Small intestine (tissue), 7 donors: Measurements from ENCODE around the gene CPED1. TPM values are rescaled to one million over a fixed set of nuclear protein-coding genes. Genes with fewer than 3 reads are reported as not detected.

Source experiments
- DNase-seq, 2 donors: peaks; one replicate each; pipeline versions ENCODE4 v3.0.0 to v3.0.0-alpha.2; 2013
- FAIRE-seq: peaks from 2 replicates; lab custom pipeline; 2012; peaks lifted over from hg19 to GRCh38; lab: Jason Lieb, UNC
- H3K27ac ChIP-seq, 3 donors: one replicate each; pipeline ENCODE4 v1.5.1; 2013; ENCODE audit warnings: low read length in 2 of 3, mild to moderate bottlenecking in 2 of 3, control low read depth in 1 of 3, inconsistent platforms in 1 of 3, low read depth in 1 of 3, moderate library complexity in 1 of 3
- H3K27me3 ChIP-seq, 3 donors: one replicate each; pipeline ENCODE4 v1.6.1; 2013; ENCODE audit warnings: low read length in 3 of 3, inconsistent platforms in 1 of 3; ENCODE audit not compliant: control insufficient read depth in 3 of 3, insufficient read depth in 3 of 3
- H3K36me3 ChIP-seq, 3 donors: one replicate each; pipeline ENCODE4 v1.6.1; 2013; ENCODE audit warnings: low read length in 3 of 3, inconsistent platforms in 1 of 3, low read depth in 1 of 3, mild to moderate bottlenecking in 1 of 3, moderate library complexity in 1 of 3; ENCODE audit not compliant: control insufficient read depth in 3 of 3, insufficient read depth in 2 of 3
- H3K4me1 ChIP-seq, 3 donors: one replicate each; pipeline ENCODE4 v1.6.1; 2013; ENCODE audit warnings: low read length in 2 of 3, inconsistent platforms in 1 of 3, low read depth in 1 of 3, mild to moderate bottlenecking in 1 of 3, moderate library complexity in 1 of 3; ENCODE audit not compliant: control insufficient read depth in 3 of 3, insufficient read depth in 2 of 3
- H3K4me3 ChIP-seq, 3 donors: one replicate each; pipeline ENCODE4 v1.5.1; 2013; ENCODE audit warnings: low read length in 3 of 3, control low read depth in 1 of 3, inconsistent platforms in 1 of 3, low read depth in 1 of 3, mild to moderate bottlenecking in 1 of 3, moderate library complexity in 1 of 3
- H3K9me3 ChIP-seq, 2 donors: one replicate each; pipeline ENCODE4 v1.6.1; 2013; ENCODE audit warnings: low read depth in 1 of 2, low read length in 1 of 2; ENCODE audit not compliant: control insufficient read depth in 2 of 2, insufficient read depth in 1 of 2
- WGBS, 3 donors: extraction: QIAGEN DNeasy Blood & Tissue Kit; methylation state at CpG; one replicate each; pipeline ENCODE4 v1.1.7; 2013; 5-methylcytosine and 5-hydroxymethylcytosine counted together
- polyA plus RNA-seq, 4 donors: library from polyadenylated mRNA; stranded (reverse) in 3 of 4; unstranded in 1 of 4; fragments of 200-250 nt in 3 of 4; fragments of 120-200 nt in 1 of 4; gene quantifications; one replicate each; pipeline versions ENCODE4 v1.2.1 to v1.2.3, GENCODE V29; 2013
- donor health status: healthy with polysubstance abuse.
- donor health status: control.
- donor health status: control.
- donor health status: Bipolar disorder and iron deficiency.
- donor health status: healthy.

Gene CPED1
- polyA plus RNA-seq, 4 donors, result 0.22 to 8.7 (median 1.9) TPM

GRCh38 chr7:121082400-121083101, 94.0 kb downstream of the CPED1 start:
- H3K4me1 ChIP-seq, result no peaks in the 10 kb centered on the region
- DNase-seq (no peak), FAIRE-seq (no peak)
- H3K9me3 ChIP-seq, result no peaks in the 10 kb centered on the region
- no peak overlapping the region for H3K4me3 ChIP-seq
- H3K36me3 ChIP-seq, result no peaks in the 10 kb centered on the region
- no peak overlapping the region for H3K27ac ChIP-seq
- H3K27me3 ChIP-seq, result peaks cover 0 to 4% (median 0%) of the 10 kb centered on the region in 3 donors

DNA sequence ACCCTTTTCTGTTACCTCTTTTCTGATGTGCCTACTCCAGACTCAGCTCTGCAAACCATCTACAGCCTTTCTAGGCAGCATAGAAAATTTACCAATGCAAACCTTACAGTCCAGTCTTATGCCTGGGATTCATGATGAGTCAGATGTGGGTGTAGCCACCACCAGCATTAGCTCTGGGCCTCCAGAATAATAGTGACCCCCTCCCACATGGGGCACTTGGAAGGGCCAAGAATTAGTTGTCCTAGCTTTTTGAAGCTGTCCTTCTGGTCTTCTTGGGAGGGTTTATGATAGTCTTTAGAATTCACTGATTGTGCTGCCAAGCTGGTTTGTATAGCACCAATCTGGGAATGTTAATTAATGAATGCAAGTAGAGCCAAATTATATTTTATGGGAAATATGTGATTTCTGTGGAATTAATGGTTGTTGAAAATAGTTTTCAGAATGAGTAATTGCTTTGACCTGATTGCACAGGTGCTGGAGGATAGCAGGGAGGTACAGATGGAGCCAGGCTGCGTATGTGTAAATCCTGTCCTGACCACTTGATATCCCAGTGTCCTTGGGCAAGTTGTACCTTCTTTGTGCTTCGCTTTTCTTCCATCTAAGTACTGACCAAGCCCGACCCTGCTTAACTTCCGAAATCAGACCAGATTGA, 94.8 kb downstream of the CPED1 start:
- DNase-seq, result no peak
- no peaks in the 10 kb centered on the region for H3K36me3 ChIP-seq
- 76 to 88% (median 84%) methylated on average over 4 of the region's 4 CpGs for WGBS, 3 donors
- FAIRE-seq, result no peak
- peaks cover 0 to 4% (median 0%) of the 10 kb centered on the region in 3 donors for H3K27me3 ChIP-seq
- no peaks in the 10 kb centered on the region for H3K4me1 ChIP-seq
- no peak overlapping the region for H3K27ac ChIP-seq
- no peak overlapping the region for H3K4me3 ChIP-seq
- no peaks in the 10 kb centered on the region for H3K9me3 ChIP-seq

DNA sequence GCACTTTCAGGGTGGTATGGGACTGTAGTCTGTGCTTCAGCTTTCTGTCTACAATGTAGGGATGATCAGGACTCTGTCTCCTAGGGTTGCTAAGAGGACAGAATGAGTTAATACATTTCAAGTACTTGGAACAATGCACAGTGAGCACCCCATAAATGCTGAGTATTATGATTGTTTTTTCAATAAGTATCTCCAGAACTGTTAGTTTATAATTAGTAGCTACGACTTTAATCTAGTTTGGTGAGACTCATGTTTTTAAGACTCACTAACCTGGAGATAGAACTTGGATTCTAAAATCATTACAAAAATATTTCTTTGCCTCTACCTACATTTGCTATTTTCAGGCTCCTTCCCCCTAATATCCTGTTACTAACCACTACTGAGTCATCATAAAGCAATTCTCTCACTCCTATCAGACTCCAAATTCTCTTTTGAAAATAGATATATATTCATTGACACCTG, 95.3 kb downstream of the CPED1 start:
- Histone ChIP-seq H3K36me3 (no peaks in the 10 kb centered on the region), H3K27ac (no peak overlapping the region), H3K4me3 (no peak overlapping the region), H3K27me3 (peaks cover 0 to under 1% (median 0%) of the 10 kb centered on the region in 3 donors), H3K9me3 (no peaks in the 10 kb centered on the region), H3K4me1 (no peaks in the 10 kb centered on the region)
- DNase-seq, result no peak
- WGBS, 3 donors, result 65 to 72% (median 70%) methylated on average over 1 of the region's 1 CpG
- FAIRE-seq, result no peak

- WGBS, 3 donors, result 18 to 57% (median 38%) methylated on average over 2 of the region's 2 CpGs
- Histone ChIP-seq H3K9me3 (no peaks in the 10 kb centered on the region), H3K4me3 (no peak overlapping the region), H3K27me3 (no peaks in the 10 kb centered on the region), H3K36me3 (no peaks in the 10 kb centered on the region), H3K27ac (no peak overlapping the region), H3K4me1 (no peaks in the 10 kb centered on the region)
- DNase-seq (no peak), FAIRE-seq (no peak)
Observed at GRCh38 chr7:121084256-121084655, 95.7 kb downstream of the CPED1 start.

DNA sequence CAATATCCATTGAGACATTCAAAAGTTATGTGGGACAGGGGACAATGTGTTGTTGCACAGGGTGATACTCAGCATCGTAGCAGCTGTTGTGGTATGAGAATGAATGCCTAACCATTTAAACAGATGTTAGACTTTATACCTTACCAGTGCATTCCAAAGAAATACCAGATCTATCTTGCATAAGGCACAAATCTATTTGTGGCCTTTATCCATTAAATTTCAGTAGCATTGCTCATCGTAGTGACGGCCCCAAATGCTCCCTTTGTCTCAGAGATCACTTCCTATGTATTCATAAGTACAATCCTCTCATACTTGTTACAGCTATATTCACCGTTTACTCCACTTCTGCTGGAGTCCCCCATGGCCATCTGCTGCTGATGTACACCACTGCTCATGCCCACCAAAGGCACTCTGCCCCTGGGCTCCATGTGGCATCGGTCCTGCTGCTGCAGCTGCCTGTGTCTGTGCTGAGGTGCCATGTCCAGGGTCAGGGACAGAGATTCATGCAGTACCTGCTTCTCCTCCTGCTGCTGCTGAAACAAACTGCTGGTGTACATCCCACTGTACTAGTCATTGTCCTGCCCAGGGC, 96.3 kb downstream of the CPED1 start:
- Histone ChIP-seq H3K9me3 (no peaks in the 10 kb centered on the region), H3K4me3 (no peak overlapping the region), H3K27ac (peak overlapping the region in 1 of 3 donors; percentile 7), H3K27me3 (no peaks in the 10 kb centered on the region), H3K36me3 (no peaks in the 10 kb centered on the region), H3K4me1 (no peaks in the 10 kb centered on the region)
- FAIRE-seq (no peak), DNase-seq (no peak)
- 65 to 78% (median 76%) methylated on average over 5 of the region's 5 CpGs for WGBS, 3 donors

- no peak for DNase-seq
- no peaks in the 10 kb centered on the region for H3K4me1 ChIP-seq
- no peaks in the 10 kb centered on the region for H3K36me3 ChIP-seq
- H3K4me3 ChIP-seq, result no peak overlapping the region
- H3K27me3 ChIP-seq, result no peaks in the 10 kb centered on the region
- H3K27ac ChIP-seq, result no peak overlapping the region
- WGBS, 3 donors, result 59 to 68% (median 60%) methylated on average over 3 of the region's 3 CpGs
- no peak for FAIRE-seq
- no peaks in the 10 kb centered on the region for H3K9me3 ChIP-seq
Observed at GRCh38 chr7:121085922-121086321, 97.4 kb downstream of the CPED1 start.

GRCh38 chr7:121088870-121089269, 100.4 kb downstream of the CPED1 start:
- DNase-seq (no peak), FAIRE-seq (no peak)
- H3K27ac ChIP-seq, result no peak overlapping the region
- H3K36me3 ChIP-seq, result no peaks in the 10 kb centered on the region
- peaks cover 0 to 3% (median 0%) of the 10 kb centered on the region in 3 donors for H3K27me3 ChIP-seq
- no peaks in the 10 kb centered on the region for H3K9me3 ChIP-seq
- no peaks in the 10 kb centered on the region for H3K4me1 ChIP-seq
- no peak overlapping the region for H3K4me3 ChIP-seq

DNA sequence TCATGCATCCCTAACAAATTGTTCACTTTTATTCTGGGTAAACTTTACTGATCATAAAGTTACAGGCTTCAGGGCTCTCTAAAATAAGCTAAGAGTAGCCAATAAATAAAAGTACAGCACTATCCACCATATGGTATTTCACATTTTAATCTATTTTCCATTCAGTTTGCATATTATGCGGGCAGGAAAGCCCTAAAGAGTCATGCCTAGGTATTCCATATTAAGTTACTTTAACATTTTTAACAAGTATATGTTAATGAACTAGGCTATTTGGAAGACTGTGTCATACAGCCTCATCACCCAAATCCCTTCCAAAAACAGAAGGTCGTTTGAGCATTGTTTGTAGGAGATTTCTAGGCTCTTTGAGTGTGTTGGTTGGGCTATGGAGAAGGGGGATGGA, 106.3 kb downstream of the CPED1 start:
- peaks cover 0 to 3% (median 0%) of the 10 kb centered on the region in 3 donors for H3K27me3 ChIP-seq
- H3K27ac ChIP-seq, result no peak overlapping the region
- FAIRE-seq (no peak), DNase-seq (no peak)
- peaks cover 0 to 2% (median 2%) of the 10 kb centered on the region in 3 donors for H3K36me3 ChIP-seq
- H3K4me3 ChIP-seq, result no peak overlapping the region
- H3K4me1 ChIP-seq, result no peaks in the 10 kb centered on the region
- no peaks in the 10 kb centered on the region for H3K9me3 ChIP-seq
- 46 to 62% (median 48%) methylated on average over 2 of the region's 2 CpGs for WGBS, 3 donors
